Activated T-helper 1 cell treated with Interleukin-2 at 50 U/mL for 16 hours (primary cell): ENCODE measurements around the gene HDAC7.
A peak's percentile ranks its signal among the peaks of the same experiment; 100 is the strongest.
"Not testable (repeated sequence)": the region's sequence is repeated elsewhere in the genome, so short reads cannot be mapped to it uniquely, and the experiment has no call there.

ENCODE experiments used
- DNase-seq: peaks from one replicate; pipeline ENCODE4 v3.0.0-alpha.2; 2020; ENCODE audit warnings: low read depth

Gene HDAC7

DNA sequence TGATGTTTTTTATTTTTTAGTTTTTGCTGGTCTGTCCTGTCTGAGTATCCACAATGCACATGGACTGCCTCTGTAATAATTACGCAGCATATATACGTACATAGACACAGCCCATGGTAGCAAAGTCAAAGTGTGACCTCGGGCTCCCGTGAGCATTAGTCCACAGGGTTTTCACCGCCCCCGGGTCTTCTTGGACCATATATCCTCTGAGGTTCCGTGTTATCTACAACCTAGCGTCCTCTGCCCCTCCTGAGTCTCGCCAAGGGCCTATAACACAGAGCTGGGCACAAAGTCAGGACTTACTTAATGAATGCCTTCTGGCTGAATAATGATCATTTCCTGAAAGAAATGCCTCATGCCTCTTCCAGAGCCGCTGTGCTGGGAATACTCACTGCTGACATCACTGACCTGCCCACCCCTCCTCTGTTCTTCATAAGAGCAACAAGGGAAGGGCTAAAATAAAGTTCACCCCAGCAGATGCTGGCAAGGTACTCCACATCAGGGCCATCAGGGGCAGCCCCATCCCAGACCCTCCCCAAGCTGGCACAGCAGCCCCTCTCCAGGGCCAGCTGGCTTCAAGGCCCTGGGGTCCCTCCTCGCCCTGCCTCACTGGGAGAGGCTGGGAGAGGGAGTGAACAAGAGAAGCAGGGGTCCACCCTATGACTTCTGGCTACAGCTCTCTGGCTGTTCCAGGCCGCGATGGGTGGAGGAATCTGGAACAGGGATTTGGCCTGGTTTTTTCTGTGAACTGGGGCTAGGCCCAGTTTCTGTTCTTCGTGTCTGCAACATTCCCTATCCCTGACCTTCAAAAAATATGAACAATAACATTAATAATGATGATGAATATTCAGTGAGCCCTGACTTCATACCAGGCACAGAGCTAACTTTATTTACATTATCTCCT is 7.9 kb downstream of the HDAC7 start:
- DNase-seq, result no peak

DNA sequence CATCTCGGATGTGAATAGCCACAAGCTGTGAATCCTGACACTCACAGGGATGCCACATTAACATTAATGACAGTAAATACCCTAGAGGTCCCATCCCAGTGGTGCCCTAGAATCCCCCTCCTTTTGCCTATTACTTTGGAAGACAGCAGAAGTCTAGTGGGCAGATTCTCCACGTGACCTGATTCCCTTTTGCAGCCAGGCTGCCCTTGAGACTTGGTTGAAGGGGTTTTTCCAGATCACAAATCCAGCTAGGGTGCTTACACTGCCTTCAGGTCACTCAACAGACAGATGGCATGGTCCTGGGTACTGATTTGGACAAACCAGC is 8.7 kb downstream of the HDAC7 start:
- no peak for DNase-seq

DNA sequence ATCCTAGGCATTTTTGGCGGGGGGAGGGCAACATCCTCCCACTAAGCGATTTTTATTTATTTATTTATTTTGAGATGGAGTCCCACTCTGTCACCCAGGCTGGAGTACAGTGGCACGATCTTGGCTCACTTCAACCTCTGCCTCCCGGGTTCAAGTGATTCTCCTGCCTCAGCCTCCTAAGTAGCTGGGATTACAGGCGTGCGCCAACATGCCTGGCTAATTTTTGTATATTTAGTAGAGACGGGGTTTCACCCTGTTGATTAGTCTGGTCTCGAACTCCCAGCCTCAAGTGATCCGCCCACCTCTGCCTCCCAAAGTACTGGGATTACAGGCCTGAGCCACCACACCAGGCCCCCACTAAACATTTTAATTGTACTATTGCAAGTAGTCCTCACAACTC is 10.2 kb downstream of the HDAC7 start:
- DNase-seq, result not testable (repeated sequence)

DNA sequence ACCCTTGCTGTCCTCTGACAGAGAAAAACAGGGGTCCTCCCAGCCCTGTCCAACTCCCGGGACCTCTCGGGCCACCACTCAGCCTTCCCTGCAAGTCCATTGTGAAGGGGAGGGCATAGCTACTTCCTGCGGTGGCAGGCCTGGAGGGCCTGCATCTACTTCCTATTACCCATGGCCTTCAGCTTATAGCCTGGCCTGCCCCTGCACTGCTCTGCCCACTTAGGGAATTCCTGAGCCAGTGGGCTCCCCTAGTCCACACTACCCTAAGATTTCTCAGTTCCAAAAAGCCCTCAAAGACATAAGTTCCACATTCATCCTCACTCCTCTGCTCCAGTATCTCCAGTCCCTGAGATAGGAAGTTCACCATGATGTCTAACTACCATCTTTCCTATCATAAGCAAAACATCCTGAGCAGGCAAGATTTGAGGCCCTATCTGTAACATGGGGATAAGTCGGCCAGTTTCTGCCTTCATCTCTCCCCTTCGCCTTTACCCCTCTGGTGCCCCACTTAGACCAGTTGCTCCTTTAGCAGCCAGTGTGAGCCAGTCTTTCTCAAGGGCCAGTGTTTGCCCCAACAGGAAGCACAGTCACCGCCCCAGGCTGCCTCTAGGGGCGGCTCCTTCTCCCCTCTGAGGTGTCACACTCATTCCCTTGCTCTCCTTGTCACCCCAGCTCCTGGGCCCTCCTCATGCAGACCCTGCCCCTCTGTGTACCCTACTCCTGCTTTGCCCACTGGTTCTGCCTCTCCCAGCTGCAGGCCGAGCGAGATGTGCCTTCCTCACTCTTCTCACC is 10.9 kb downstream of the HDAC7 start:
- DNase-seq, result no peak

DNA sequence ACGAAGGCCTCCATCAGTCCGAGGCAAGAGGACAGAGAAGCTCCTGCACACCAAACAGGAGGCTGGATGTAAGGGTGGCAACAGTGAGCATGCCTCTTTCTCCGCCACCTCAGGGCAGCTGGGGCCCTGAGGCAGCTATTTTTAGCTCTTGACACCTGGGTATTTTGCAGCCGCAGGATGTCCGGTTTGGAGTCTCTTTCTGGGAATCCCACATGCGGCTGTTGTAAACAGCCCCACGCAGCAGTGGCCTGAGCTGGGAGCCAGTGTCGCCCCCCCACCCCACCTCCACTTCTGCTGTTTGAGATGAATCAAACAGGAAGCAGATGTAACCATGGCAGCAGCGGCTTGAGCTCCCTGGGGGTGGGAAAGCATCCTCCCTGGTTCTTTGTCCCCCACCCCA is 11.7 kb downstream of the HDAC7 start:
- DNase-seq, result peak; percentile 64

DNA sequence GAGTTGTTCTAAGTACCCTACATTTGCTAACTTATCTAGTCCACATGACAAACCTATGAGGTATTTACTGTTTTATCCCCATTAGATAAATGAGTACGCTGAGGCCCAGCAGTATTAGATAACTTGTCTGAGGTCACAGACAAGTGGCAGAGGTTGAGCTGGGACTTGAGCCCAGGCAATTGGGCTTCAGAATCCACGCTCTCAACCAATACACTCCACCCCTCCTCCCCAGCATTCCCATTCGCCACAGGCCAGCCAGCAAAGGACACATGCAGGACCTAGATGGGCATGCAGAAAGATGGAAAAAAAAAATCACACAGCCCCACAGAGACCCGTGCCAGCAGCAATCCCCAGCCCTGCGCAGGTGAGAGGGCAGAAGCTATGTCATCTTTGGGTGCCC is 12.4 kb downstream of the HDAC7 start:
- no peak for DNase-seq

DNA sequence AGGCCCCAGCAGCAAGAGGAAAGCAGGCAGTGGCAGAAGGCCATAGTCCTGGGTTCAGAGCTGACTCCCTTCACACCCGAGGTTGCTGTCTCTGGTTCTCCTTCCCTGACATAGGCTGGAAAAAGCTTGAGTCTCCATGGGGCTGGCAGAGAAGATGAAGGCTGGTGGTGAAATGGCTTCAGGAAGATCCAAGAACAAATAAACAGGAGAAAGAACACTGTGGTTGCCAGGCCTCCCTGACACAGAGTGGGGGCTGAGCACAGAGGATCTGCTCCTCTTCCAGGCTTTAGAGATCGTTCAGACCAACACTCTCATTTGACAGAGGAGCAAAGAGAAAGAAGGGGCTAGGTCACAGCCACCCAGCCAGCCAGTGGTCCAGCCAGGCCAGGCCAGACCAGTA is 14.3 kb downstream of the HDAC7 start:
- no peak for DNase-seq

DNA sequence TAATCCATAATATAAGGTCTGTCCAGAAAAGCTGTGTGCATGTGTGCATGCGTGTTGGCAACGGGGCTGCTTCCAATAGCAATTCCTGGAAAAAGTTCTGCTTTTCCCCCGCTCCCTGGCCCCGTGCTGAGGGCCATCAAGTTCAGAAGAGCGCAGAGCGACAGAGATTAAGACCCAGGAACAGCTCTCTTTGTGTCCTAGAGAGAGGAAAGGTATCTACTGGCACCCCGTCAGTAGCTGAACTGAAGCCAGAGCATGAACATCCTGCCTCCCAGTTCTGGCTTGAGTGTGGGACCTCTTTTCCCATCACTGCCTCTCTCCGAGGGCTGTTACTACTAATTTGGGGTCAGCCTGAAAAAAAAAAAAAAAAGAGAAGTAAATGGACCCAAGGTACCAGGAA is 15.5 kb downstream of the HDAC7 start:
- DNase-seq, result no peak

DNA sequence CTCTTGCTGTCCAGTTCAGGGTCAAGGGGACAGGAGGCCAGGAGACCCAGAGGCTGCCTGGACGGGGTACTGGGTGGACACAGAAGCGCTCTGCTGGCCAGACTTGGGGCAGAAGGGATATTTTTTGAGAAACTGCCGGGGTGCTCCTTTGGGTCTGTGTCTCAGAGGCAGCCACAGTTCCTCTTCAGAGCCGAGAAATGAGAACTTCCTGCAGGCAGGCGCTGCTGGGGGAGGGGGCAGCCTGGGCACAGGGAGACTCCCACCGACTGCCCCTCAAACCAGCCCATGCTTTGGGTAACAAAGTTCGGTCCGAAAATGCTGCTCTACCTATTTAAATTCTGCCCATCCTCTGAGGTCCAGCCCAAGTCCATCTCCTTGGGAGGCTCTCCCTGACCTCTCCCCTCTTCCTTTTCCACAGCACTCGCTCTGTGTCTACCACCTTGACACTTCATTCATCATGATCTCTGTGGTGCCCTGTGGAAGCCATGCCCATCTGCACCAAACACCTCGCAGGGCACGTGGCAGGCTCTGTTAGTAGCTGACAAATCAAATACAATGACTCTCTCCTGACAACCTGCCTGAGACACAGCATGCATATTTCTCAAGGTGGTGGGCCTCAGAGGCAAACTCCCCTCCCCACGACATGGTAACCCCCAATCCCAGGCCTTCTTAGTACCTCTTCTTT is 16.4 kb downstream of the HDAC7 start:
- no peak for DNase-seq

DNA sequence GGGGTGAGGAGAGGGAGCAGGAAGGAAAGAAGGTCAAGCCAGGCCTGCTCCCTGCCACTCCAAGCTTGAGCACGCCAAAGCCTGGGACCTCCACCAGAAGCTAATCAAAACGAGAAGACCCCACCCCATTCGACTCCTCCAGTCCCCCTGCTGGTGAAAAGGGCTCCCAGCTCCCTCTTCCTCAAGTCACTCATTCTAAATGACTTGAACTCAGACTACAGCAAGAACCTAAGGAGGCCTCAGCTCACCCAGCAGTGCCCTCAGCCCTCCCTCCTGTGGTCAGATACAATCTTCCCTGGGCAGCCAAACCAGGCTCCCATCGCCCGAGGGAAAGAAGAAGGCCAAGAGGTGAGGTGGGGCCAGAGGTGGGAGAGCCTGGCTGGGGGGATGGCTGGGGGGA is 17.4 kb downstream of the HDAC7 start:
- no peak for DNase-seq

DNA sequence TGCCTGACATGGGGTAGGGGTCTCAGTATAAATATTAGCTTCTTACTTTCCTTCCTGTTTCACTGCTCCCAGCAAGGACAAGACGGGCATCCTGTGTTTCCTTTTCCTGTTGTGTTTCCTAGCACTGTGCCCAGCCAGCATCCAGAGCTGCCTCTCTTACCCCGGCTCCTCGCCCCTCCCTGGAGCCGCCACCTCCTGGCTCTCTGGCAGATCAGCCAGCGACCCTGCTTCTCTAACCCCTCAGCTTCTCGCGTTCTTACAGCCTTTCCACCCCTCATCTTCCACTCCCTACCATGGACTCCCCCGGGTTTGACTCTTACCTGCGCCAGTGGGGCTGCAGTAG is 17.8 kb downstream of the HDAC7 start:
- no peak for DNase-seq

DNA sequence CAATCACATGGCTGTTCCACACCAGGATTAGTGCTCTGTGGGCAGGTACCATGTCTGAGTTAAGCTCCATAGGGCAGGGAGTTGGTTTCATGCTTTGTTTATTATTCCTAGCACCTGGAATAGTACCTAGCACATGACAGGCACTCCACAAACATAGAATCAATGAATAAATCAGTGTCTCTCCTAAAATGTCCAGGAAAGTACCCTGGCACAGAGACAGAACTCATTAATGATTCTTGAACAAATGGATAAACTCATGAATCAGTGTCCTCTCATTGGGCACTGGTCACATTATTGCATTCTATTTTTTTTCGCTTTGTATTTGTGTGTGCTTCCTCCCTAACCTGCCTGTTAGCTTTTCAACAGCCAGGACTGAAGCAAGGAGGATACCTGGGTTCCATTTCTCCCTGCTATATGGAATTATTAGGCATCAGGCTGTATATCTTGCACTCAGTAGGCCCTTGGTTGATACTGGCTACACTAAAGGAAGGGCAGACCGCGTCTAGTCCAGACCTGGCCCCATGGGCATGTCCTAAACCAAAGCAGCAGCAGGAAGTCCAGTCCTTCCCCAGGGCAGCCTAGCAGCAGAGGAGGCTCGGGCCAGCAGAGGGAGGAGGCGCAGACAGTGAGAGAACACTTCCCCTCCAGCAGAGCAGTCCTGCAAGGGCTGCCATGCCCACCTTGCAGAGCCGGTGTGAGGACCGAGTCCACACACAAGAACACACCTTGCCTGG is 18.4 kb downstream of the HDAC7 start:
- DNase-seq, result no peak

DNA sequence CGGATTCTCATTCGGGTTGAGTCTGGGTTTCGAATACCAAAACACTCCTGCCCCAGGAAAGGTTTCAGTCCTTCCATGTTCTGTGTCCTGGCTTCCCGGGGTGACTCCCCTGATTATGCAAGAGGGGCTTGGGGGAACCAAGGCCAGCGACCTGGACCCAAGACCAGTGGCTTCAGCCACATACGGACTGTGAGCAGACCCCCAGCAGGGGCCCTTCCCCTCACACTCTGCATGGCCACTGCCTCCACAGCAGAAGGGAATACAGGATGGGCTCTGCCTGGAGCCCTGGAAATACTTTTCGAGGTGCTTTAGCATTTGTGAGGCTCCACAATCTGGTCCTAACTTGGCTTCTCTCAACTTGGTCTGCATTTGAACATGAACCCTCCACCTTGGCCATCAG is 19.1 kb downstream of the HDAC7 start:
- DNase-seq, result no peak

DNA sequence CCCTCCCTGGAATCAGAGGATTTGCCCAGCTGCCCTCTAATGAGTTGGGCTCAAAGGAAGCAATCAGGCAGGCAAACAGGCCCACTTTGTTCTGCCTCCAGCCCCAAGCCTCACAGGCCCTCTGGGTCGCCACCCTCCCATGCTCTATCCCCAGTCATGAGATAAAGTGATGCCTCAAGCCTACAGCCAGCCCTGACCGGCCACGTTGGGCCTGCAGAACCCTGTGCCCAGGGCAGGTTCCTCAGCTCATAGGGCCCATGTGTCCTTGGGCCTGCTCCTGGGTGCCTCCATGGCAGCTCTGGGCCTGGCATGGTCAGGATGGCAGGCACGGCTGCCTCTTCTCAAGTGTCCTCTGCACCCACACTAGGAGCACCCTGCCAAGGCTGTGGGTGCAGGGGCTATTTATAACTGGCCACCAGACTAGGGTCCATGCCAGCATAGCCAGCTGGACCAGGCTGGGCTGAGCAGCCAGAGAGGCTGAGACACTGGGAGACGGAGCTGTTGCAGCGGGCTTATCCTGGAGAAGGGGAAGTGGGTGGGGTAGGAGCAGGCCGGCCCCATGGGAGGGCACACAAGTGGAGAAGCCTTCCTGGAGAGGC is 20.2 kb downstream of the HDAC7 start:
- no peak for DNase-seq

DNA sequence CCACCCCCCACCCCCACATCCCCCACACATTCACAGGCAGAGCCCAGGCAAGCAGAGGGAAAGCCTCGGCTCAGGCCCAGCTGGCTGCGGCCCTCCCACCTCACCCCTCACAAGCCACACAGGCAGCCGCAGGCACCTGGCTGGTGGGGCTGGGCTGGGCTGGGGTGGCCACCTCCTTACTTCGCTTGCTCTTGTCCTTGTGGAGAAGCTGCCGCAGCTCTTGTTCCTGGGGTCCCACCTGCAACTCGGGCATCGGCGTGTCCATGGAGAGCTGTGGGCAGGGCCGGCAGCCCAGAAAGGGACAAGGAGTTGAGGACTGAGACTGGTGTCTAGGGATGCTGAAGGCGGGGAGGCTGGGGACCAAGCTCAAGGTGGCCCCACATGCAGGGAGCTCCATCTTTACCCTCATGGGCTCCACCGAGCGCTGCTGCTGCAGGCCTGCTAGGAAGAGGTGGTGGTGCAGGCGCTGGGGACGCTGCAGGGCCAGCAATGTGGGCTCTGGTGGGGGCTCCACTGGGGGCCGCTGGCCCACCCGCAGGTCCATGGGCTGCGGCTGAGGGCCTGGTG is 21.2 kb downstream of the HDAC7 start:
- no peak for DNase-seq

DNA sequence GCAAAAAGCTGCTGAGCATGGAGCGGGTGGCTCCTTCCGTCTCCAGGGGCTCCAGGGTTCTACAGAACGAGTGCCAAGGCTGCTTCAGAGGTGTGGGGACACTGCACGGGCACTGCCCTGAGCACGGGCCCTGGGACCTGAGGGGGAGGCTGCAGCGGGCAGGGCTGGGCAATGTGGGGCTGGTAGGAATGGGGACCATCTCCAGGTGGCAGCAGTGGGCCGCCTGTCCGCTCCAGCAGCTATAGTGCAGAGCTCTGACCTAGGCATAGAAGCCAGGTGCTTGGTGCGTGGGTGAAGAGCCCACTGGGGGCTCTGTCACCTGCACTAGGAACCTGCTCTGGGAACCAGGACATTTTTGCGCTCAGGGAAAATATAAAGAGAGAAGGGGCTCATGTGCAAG is 22.3 kb downstream of the HDAC7 start:
- no peak for DNase-seq

DNA sequence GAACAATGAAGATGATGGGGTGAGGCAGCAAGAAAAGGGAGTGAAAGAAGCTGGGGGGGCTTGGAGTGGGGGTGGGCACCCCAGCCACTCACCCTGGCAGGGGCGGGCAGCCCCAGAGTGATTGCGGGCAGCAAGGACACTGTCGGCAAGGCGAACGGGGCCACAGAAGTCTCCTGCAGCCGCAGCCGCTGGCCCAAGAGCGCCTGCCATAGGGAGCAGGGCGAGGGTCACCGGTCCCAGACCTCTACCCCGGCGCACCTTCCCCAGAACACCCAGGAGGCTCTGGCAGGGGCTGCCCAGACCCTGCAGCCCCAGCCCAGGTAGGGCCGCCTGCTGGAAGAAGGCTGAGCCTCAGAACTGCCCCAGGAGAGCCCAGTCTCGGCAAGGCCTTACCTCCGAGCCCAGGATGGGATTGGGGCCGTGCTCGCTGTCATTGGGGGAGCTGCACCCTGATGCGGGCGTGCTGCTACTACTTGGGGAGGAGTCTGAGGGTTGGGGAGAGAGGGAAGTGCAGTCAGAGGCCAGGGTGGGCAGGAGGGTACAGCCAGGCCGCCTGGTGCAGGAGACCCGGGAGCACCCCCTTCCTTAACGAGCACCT is 23.8 kb downstream of the HDAC7 start:
- no peak for DNase-seq

DNA sequence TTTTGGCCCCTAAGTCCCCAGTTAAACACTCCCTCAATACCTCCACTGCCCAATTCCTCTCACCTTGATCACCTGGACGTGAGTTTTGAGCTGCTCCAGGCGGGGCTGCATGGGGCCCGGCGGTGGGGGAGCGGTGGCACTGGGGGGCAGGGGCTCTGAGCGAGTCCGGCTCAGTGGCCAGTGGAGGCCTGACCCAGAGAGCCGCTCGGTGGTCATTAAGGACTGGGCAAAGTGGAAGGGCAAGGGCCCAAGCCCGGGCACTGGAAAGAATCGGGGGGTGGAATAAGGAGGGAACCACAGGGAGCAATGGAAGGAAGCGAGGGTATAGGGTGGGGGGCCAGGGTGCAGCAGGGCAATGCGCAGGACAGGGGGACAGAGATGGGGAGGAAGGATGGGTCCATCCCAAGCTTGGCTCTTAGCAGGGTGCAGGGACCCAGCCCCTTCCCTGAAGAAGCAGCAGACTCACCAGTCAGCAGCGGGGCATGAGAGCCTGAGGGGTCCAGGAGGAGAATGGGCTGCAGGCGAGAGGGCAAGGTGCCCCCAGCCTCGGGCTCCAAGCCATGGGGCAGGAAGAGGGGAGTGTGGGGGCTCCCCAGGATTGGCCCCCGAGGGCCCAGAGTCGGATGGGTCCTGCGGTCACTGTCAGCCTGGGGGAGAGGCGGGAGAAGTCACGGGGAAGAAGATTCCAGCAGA is 24.4 kb downstream of the HDAC7 start:
- no peak for DNase-seq

DNA sequence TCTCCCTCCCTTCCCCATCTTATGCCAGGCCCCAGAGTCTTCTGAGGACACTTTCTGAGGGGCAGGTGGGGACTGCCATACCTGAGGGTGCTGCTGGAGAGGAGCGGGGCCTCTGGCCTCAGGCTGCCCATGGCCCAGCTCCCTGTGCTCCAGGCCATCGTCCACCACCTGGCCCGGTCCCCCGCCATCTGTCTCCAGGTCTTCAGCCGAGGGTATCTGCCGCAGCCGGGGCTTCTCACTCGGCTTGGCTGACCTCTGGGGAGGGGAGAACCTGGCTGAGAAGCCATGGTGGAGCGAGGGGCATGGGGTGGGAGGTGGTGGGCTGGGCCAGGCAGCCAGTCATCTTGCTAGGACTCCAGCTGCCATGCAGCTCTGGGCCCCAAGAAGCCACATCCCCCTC is 25.0 kb downstream of the HDAC7 start:
- DNase-seq, result no peak

DNA sequence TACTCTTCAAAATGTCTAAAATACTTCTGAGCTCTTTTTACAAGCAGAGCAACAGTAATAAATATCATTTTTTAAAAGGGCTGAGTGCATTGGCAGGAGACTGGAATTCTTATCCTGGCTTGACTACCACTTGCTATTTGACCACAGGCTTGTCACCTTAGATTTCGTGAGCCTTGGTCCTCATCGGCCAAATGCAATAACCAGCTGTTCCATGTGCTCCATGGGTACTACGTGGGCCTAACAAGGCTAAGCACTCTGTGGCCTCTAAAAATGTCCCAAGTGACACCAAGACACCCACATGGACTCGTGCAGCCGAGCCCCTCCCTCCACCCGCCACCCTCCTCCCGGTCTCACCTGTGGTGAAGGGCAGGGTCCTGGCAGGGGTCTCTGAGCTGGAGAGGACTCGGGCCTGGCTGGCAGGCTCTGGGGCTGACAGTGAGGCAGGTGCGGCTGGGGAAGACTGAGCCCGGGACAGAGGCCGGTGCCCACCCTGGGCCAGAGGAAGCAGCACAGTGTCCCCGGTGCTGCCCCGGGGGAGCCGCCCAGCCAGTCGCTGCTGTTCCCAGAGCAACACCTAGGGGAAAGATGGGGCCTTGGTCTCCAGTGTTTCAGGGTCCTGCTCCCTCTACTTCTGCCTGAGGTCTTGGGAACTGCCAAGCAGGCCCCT is 26.6 kb downstream of the HDAC7 start:
- no peak for DNase-seq
